ENCODE measurements around the gene OSBPL6.

DNA sequence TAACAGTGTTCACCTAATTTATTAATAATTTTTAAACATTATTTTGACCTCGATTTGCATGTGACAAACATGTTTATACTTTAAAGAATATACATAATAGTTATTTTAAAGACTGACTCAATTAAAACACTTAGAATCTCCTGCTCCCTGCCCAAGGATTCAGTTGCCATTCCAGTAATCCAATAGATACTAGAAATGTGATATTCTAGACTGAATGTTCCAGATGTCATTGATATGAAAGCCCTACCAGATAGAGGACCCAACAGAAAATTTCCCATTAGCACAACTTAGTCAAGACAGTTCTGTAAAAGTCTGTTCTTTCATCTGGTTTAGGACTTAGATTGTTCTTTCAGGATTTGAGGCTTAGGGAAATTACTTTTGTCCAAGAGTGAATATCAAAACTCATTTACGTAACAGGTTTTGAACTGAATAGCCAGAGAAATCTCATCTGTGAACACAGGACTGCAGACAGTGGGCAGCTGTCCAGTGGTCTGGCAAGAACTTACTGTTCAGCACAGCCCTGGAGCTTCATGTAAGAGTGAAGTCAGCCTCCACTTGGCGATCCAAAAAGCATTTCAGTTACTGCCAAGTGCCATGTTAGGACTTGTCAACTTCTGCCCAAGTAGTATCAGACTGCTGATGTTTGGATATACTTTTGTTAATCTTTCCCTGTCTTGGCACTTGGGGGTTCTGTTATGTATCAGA, 77.5 kb downstream of the OSBPL6 start:
- TF ChIP-seq CTCF (IDR thresholded peaks at IDR 0.05 in 2 of 3, conservative IDR thresholded peaks at IDR 0.05 in 1 of 3; ENCODE audit: borderline replicate concordance in 1 of 3, insufficient read depth in 1 of 3, low read depth in 2 of 3, low read length in 2 of 3) (no peak), REST (IDR thresholded peaks at IDR 0.05; ENCODE audit: low read depth) (no peak)

Data from HCT116 (cell line).